ENCODE results near the gene RALGAPB.
"Not testable (repeated sequence)": the region's sequence is repeated elsewhere in the genome, so short reads cannot be mapped to it uniquely, and the experiment has no call there.

RALGAPB gene

DNA sequence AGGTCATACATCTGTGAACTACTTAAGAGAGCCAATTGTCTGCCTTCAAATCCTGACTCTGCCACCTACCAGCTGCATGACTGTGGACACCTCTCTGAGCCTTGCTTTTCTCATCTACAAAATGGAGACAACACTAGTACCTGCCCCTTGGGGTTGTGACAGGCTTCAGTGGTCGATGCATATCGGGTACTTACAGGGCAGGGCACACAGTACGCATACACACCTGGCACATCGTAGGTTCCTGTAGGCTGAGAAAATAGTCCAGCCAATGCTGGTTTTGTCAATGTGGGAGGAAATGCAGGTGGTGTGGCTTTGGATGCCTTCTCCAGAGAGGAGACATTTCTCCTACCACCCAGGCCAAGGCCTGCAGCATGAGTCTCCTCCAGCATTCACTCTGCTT, 110.7 kb downstream of the RALGAPB start:
- DNase-seq (ENCODE audit: low spot score), result no peak

DNA sequence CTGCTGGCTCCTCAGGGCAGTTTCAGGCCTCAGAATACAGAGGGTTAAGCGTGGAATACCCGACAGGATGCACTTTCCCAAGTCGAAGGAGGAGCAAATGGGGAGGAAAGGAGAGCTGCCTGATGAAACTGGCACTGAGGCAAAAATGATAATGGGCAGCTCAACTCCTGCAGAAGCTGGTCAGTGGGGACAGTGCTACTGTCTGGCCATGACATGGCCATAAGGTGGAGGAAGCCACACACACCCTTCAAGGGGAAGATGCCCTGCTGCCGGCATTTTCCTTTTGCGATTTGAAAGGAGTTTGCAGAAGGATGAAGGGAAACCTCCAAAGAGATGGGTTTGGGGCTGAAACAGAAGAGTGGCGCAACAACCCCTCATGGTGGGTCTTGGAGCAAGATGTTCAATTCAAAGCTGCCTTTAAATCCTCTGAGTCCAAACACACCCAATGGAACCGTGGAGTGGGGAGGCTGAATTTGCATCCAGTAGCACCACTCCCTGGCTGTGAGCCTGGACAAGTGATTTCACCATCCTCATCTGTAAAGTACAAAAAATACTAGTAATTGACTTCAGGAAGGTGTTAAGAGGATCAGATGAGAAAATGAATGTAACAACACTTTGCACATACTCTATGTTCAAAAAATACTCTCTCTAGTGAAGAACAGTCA, 111.6 kb downstream of the RALGAPB start:
- no peak for DNase-seq (ENCODE audit: low spot score)

DNA sequence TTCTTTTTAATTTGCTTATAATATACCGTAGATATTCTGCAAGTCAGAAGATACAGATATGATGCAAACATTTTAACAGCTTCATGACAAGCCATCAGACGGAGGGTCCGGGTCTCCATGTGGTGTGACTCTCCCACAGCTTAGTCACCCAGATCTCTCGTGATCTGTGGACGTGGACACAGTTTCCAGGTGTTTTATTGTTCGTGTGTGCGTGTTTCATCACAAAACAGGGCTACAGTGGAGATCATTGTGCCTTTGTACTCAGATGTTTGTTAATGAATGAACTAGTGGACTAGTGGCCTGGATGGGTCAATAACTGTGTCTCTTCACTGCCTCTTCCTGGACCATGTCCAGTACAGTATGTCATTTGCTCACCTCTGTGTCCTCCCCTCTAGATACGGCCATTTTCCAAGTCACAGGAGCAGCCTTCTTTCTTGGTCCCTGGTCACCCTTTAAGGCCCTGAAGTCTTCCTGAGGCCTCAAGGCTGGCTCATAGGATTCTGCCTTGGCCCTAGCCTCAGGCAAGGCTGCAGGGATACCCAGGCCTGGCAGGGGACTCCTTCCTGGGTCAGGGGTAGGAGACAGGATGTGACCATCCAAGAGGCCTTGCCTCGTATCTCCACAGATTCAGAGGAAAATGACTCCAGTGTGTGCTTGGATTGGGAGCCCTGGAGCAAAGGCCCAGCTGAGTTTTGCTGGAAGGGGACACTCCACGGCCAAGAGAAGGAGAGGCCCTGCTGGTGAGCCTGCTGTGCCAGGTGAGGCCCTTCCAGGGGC, 112.9 kb downstream of the RALGAPB start:
- no peak for DNase-seq (ENCODE audit: low spot score)

DNA sequence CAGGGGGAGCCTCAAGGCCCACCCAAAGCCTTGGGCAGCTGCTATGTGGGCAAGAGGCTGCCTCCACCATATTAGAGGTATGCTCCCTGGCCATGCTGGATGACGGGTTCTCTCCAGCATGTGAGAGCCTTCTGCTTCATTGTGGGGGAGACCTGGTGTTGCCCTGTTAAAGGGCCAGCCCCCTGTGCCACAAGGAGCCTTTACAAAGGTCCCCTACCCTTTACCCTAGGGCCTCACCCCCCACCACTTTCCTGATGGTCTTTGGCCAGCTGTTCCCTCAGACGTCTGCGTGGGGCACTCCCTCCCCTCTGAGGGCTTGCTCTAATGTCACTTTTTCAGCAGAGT, 113.5 kb downstream of the RALGAPB start:
- DNase-seq (ENCODE audit: low spot score), result no peak

DNA sequence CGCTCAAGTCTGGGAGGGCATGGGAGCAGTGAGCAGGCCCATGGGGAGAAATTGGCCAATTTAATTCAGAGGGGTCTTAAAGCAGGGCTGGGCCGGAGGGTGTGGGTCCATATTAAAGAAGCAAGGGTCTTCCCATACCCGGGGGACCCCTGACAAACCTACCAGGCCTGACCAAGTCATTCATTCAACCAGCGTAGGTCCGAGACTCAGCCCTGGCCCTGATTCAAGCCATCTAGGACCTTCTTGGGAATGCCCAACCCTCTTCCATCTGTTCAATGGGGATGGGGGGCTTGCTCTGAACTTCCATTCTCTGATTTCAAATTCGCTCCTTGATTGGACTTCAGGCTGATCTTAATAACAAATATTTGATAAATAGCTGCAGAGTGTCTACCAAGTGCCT, 115.7 kb downstream of the RALGAPB start:
- no peak for DNase-seq (ENCODE audit: low spot score)

DNA sequence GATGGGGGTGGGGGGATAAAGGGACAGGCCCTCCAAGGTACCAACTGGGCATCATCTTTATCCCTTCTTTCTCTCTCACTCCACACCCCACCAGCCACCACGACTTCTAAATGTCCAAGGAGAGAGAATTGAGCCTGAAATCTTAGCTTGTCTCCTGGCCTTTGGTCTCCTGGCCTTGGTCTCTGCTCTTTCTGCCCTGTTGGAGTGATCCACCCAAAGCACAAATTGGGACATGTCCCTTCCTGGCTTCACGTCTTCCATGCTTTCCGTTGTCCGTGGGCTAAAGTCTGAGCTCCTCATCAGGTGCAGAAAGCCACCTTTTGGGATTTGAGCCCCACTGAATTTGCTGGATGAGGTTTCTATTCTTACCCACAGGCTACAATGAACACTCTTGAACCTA, 116.7 kb downstream of the RALGAPB start:
- no peak for DNase-seq (ENCODE audit: low spot score)

DNA sequence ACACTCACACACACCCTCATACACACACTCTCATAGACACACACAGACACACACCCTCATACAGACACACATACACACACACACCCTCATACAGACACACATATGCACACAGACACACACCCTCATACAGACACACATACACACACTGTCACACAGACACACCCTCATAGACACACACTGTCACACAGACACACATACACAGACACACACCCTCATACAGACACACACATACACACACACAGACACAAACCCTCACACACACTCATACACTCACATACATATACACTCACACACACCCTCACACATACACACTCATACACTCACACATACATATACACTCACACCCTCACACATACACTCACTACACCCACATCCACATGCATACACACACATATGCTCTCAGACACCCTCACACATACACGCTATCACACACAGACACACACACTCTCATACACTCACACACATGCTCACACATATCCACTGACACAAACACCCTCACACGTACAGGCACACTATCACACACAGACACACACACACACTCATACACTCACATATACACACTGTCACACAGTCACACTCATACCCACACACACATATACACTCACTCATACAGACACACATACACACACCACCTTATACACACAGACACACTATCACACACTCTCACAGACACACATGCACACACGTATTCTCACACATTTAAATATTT, 117.5 kb downstream of the RALGAPB start:
- DNase-seq (ENCODE audit: low spot score), result no peak

DNA sequence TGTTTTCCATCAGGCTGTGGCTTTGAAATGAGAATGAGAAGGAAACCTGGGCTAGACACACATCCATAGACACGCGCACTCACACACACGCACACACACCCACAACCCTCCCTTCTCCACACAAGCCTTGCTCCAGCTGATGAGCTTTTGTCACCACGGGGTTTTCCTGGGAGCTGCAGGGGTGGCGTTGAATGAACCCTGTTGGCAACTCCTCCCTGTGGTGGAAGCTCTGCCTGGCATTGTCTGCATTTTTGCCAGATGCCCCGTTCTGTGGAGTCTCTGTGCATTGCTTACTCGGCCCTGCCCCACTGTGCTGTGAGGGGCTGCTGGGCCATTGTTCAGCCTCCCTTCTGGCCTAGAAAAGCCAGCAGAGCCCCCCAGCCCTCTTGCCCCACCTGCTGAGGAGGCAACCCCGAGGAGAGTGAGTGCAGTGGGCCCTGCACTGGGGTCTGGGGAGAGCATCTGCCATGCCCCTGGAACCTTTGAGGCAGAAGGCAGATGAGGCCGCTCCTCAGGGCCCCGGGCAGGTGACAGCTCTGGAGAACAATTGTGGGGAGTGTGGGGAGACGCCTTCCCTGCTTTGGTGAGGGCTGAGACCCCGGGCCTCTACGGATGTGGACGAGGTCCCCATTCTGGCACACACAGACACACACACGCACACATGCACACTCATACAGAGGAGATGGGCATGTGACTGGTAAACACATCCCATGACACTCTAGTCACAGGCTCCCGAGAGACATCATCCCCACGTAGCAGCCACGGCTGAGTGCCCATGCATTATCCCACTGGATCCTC, 118.2 kb downstream of the RALGAPB start:
- DNase-seq (ENCODE audit: low spot score), result no peak

DNA sequence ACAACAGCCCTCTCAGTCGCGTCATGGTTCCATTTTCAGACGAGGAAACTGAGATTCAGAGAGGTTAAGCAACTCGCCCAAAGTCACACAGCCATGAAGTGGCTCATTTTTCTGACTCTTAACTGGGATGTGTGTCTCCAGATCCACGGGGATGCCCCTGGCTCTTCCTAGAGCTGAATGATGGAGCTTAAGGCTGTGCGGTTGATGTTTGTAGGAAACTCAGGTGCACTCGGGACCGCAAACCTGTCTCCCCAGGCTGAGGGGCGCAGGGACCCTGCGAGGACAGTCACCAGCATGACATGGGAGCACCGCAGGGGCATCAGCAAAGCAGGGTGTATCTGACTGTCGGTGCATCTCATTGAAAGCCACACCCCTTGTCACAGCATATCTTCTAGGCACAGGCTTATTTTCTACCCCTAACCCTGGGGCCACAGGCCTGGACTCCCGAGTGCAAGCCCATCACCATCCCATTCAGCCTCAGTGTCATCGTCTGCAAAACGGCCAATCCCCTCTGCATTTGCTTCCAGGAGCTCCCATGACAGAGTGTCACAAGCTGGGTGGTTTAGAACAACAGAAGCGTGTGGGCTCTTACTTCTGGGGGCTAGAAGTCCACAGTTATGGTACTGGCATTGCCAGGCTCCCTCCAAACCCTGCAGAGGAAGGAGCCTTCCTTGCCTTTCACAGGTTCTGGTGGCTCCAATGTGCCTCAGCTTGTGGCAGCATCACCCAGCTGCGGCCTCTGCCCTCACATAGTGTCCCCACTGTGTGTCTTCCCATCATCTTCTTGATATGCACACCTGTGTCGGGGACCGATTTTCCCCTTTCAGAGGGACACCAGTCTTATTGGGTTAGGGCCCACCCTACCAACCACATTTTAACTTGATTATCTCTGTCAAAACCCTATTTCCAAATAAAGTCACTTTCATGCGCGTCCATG, 119.1 kb downstream of the RALGAPB start:
- no peak for DNase-seq (ENCODE audit: low spot score)

DNA sequence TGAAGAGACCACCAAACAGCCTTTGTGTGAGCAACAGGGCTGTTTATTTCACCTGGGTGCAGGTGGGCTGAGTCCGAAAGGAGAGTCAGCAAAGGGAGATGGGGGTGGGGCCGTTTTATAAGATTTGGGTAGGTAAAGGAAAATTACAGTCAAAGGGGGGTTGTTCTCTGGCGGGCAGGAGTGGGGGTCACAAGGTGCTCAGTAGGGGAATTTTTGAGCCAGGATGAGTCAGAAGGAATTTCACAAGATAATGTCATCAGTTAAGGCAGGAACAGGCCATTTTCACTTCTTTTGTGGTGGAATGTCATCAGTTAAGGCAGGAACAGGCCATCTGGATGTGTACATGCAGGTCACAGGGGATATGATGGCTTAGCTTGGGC, 119.8 kb downstream of the RALGAPB start:
- not testable (repeated sequence) for DNase-seq (ENCODE audit: low spot score)

DNA sequence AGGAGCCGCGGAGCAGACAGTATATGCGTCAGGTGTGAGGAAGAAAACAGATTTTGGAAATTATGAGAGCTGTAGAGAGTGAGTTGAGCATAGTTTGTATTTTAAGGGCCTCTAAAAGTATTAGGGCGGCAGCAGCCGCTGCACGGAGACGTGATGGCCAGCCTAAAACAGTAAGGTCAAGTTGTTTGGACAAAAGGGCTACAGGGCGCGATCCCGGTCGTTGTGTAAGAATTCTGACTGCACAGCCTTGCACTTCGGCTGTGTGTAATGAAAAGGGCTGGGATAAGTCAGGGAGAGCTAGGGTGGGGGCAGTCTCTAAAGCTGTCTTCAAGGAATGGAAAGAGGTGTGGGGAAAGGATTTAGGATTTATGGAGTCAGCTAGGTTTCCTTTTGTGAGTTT, 121.6 kb downstream of the RALGAPB start:
- not testable (repeated sequence) for DNase-seq (ENCODE audit: low spot score)

DNA sequence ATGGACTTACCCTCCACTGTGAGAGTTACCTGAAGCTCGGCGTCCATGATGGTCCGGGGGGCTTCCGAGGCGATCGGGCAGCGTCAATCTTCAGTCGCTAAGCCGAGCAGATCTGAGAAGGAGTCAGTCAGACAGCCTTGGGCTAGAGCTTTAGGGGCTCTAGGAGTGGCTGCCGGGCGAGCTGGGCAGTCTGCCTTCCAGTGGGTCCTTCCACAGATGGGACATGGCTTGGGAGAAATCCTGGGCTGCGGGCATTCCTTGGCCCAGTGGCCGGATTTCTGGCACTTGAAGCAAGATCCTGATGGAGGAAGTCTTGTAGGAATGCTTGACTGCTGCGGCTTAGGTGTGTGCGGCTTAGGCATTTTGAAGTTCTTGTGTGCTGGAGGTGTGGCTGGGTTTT, 123.2 kb downstream of the RALGAPB start:
- not testable (repeated sequence) for DNase-seq (ENCODE audit: low spot score)

DNA sequence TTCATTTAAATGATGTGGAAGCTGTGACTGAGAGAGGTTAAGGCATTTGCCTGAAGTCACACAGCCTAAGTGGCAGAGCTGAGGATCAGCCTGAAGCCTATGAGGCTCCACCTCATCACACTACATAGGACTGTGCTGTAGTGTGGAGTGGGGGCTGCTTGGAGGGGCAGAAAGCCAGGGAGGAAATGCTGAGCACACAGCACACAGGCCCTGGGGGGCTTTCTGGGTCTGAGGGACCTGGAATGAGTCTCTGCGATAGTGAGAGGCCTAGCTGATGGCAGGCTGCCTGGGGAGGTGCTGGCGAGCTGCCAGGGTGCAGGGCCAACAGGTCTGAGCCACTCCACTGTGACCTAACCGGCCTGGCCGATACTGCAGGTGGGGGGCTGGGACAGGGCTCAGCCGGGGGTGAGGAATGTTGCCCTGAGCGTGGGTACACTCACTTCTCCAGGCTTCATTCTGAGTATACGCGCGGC, 126.8 kb downstream of the RALGAPB start:
- no peak for DNase-seq (ENCODE audit: low spot score)

DNA sequence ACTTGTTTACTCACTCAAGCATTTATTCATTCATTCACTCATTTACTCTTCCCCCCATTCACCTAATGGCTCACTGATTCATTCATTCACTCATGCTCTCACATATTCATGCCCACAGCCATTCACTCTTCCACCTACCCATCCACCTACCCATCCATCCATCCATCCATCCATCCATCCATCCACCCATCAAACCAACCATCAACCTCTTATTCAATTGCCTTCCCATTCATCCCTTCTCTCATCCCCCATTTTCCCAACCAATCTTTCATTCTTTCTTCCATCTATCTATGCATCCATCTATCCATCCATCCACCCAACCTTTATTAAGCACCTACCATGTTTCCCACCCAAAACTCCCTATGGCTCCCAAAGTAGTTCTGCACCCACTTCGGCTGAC, 127.4 kb downstream of the RALGAPB start:
- no peak for DNase-seq (ENCODE audit: low spot score)

DNA sequence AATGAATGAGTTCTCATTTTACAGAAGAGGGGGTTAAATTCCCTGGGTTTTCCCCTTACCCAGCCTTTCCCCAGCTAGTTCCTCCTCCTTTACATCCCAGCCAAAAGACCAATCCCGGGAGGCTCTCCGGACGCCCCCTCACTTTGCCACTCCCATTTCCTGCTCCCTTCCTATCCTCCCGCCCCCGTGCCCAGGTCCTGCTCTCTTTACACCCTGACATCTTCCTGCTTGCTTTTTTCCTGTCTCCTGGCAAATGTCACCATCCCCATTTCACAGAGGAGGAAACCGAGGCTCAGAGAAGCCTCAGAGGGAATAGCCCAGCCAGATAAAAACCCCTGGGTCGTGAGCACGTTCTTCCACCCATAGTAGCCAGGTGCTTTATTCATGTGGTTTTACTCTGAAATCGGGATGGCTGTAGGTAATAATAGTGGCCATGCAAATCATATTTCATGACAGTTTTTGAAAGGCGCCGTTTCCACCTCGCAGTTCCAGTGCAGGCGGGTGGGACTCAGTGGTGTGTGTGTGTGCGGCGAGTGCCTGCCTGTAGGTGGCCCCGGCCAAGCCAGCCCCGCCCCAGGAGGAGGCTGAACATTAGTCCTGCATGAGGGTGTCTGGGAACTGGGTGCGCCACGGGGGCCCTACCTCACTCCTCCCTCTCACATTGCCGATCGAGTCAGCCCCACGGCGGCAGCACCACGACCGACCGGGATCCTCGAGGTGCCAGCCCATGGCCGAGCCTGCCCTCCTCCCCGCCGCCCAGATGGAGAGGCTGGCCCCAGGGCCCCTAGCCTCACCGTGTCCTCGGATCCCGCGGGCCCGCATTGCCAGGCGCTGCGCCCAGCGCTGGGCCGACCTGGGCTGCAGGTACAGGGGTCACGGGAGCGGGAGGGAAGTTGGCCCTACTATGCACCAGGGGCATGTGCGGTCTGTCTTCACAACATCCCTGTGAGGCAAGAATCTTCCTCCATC, 128.9 kb downstream of the RALGAPB start, which contains the start of gene ARHGAP40:
Gene ARHGAP40 (plus strand): TSS at position 594 of the 969 bp plus-strand sequence.
- no peak for DNase-seq (ENCODE audit: low spot score)

DNA sequence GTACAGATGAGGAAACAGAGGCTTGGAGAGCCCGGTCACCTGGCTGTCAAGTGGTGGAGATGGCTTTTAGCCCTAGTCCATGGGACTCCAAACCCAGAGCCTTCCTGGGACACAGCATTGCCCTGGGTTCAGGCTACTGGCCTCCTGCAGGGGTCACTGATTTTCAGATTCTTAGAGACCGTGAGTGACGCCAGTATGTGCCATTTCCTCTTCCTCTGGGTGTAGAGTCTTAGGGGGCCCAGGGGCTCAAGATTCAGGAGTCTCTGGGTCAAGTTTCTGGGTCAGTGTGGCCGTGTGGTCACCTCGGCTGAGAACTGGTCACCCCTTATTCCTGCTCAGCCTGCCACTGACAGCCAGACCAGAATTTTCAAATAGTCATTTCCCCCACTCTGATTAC, 129.5 kb downstream of the RALGAPB start:
- DNase-seq (ENCODE audit: low spot score), result no peak

DNA sequence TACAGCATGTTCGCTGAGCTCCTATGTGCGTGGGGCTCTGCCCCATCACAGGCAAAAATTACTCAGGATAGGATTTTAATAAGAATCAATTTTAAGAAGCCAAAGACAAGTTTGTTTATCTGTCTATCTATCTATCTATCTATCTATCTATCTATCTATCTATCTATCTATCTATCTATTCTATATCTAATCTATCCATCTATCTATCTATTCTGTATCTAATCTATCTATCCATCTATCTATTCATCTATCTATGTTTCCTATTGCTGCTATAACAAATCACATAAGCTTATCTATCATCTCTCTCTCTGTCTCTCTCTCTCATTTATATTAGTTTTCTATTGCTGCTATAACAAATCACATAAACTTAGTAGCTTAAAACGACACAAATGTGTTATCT, 130.6 kb downstream of the RALGAPB start:
- DNase-seq (ENCODE audit: low spot score), result no peak

DNA sequence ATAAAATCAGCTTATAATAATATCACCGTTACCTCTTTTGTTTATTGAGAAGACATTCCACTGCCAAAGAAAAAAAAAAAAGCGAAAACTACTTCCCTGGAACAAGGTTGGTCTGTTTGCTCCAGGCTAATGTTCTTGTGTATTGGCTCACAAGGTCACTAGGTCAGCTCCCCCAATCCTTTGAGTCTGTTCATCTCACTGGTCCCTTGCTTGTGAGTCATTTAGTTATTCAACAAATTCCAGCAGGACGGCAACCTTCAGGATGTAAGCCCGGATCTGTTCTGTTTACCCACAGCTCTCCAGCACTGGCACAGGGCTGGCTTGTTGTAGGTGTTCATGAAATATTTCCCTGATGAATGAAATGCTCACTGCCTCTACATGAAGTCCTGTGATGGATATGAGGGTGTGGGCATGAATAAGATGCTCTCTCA, 132.2 kb downstream of the RALGAPB start:
- DNase-seq (ENCODE audit: low spot score), result no peak

DNA sequence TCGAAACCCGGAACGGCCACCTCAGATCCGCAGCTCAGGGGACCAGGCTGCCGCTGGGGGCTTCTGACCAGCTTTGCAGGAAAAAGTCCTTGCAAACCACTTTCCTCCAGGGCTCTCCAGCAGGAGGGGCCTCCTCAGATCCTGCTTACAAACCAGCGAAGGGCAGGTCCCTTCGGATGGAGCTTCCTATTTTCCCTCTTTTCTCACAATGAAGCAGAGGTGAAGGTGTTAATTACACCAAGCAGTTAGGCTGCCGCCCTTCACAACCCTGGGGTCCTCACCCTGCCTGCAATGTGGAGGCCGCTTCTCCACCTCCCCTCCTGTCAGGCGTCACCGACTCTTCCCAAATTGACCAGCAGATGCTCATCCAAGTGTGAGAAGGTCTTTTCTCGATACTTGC, 134.7 kb downstream of the RALGAPB start:
- no peak for DNase-seq (ENCODE audit: low spot score)
